ENCODE data around the gene RNF213.
"Not testable (repeated sequence)": the region's sequence is repeated elsewhere in the genome, so short reads cannot be mapped to it uniquely, and the experiment has no call there.

The RNF213 gene

DNA sequence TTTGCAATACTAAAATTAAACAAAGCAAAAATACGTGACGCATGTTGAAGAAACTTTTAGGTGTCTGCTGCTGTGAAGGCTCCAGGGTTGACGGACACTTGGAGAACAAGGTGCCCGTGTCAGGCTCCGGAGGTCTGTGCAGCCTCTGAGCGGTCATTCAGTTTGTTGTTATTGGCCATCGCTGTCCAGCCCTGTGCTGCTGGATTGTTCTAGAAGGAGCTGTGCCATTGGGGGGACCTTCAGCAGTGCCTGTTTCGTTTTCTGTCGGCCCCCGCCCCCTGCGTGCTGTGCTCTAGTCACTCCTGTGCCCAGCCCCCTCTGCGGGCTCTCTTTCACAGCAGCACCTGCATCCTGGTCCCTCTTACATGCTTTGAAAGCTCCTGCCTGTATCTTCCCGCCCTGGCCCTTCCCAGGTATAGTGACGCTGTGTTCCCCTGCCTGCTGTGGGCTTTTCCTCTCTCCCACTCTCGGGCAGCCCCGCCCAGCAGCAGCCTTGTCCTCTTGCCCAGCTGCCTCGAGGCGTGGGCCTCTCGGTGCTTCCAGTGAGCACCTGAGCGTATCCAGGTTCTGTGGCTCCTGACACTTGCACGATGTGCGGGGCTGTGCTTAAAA, 50.7 kb downstream of the RNF213 start:
- peaks cover 24% of the 10 kb centered on the region for H3K36me3 ChIP-seq (replicated peaks)
- in situ Hi-C loops (cut with MboI; ENCODE audit: low sequenced_read_pairs), result no loop called here

DNA sequence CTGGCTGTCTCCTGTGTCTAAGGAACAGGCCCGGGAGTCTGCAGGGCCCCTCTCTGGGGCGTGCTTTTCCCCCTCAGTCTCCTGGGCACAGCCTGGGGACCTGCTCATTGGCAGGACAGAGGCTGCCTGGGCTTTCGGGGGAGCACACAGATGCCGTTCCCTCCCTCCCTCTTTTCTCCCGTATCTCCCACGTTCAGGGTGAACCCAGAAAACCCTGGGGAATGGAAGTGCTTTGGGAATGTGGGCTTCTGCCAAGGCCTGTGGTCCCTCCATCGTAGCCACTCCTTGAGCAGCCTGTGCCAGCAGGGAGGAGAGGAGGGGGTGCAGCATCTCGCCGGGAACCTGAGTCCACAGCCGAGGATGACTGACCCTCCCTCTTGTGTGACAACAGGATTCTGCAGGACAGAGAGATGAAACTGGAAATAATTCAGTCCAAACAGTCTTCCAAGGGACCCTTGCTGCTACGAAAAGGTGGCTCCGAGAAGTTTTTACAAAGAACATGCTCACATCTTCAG, 52.0 kb downstream of the RNF213 start:
- DNase-seq (ENCODE audit: low spot score in 2 of 2), result no peak
- no peaks in the 10 kb centered on the region for H3K9me3 ChIP-seq
- no peaks in the 10 kb centered on the region for H3K27me3 ChIP-seq (ENCODE audit: low read depth)
- no peak overlapping the region for H3K4me3 ChIP-seq
- H3K4me1 ChIP-seq, result no peaks in the 10 kb centered on the region
- peaks cover 19% of the 10 kb centered on the region for H3K36me3 ChIP-seq (replicated peaks)
- in situ Hi-C loops (cut with MboI; ENCODE audit: low sequenced_read_pairs), result no loop called here

More for the DNA sequence above, 50.7 kb downstream of the RNF213 start:
- no peak for DNase-seq (ENCODE audit: low spot score in 2 of 2)
- Histone ChIP-seq H3K9me3 (no peaks in the 10 kb centered on the region), H3K4me3 (no peak overlapping the region), H3K27me3 (ENCODE audit: low read depth) (no peaks in the 10 kb centered on the region), H3K4me1 (no peaks in the 10 kb centered on the region)

- DNase-seq (ENCODE audit: low spot score in 2 of 2), result no peak
- in situ Hi-C loops (cut with MboI; ENCODE audit: low sequenced_read_pairs), result no loop called here
- Histone ChIP-seq H3K4me1 (no peaks in the 10 kb centered on the region), H3K9me3 (no peaks in the 10 kb centered on the region), H3K27me3 (ENCODE audit: low read depth) (no peaks in the 10 kb centered on the region), H3K36me3 (replicated peaks) (peaks cover 19% of the 10 kb centered on the region), H3K4me3 (no peak overlapping the region)
Observed at GRCh38 chr17:80313160-80313829, 52.6 kb downstream of the RNF213 start.

DNA sequence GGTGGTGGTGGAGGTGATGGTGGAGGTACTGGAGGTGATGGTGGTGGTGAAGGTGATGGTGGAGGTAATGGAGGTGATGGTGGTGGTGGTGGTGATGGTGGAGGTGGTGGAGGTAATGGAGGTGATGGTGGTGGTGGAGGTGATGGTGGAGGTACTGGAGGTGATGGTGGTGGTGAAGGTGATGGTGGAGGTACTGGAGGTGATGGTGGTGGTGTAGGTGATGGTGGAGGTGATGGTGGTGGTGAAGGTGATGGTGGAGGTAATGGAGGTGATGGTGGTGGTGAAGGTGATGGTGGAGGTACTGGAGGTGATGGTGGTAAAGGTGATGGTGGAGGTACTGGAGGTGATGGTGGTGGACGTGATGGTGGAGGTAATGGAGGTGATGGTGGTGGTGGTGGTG, 53.3 kb downstream of the RNF213 start:
- in situ Hi-C loops (cut with MboI; ENCODE audit: low sequenced_read_pairs); H3K9me3 ChIP-seq; H3K4me3 ChIP-seq; DNase-seq (ENCODE audit: low spot score in 2 of 2); H3K27me3 ChIP-seq (ENCODE audit: low read depth); H3K4me1 ChIP-seq: not testable (repeated sequence)
- H3K36me3 ChIP-seq (replicated peaks), result peaks cover 15% of the 10 kb centered on the region

- H3K27me3 ChIP-seq (ENCODE audit: low read depth), result no peaks in the 10 kb centered on the region
- peaks cover 13% of the 10 kb centered on the region for H3K36me3 ChIP-seq (replicated peaks)
- no peak overlapping the region for H3K4me3 ChIP-seq
- in situ Hi-C loops (cut with MboI; ENCODE audit: low sequenced_read_pairs), result no loop called here
- no peak for DNase-seq (ENCODE audit: low spot score in 2 of 2)
- no peaks in the 10 kb centered on the region for H3K4me1 ChIP-seq
- no peaks in the 10 kb centered on the region for H3K9me3 ChIP-seq
Observed at GRCh38 chr17:80315517-80316182, 55.0 kb downstream of the RNF213 start.

GRCh38 chr17:80316431-80316830, 55.8 kb downstream of the RNF213 start:
- in situ Hi-C loops (cut with MboI; ENCODE audit: low sequenced_read_pairs), result no loop called here
- Histone ChIP-seq H3K4me3 (no peak overlapping the region), H3K36me3 (replicated peaks) (peaks cover 13% of the 10 kb centered on the region), H3K4me1 (no peaks in the 10 kb centered on the region), H3K27me3 (ENCODE audit: low read depth) (no peaks in the 10 kb centered on the region), H3K9me3 (no peaks in the 10 kb centered on the region)
- DNase-seq (ENCODE audit: low spot score in 2 of 2), result no peak

GRCh38 chr17:80316927-80317705, 56.5 kb downstream of the RNF213 start:
- H3K9me3 ChIP-seq, result no peaks in the 10 kb centered on the region
- H3K4me1 ChIP-seq, result no peaks in the 10 kb centered on the region
- peaks cover 13% of the 10 kb centered on the region for H3K36me3 ChIP-seq (replicated peaks)
- no peak overlapping the region for H3K4me3 ChIP-seq
- in situ Hi-C loops (cut with MboI; ENCODE audit: low sequenced_read_pairs), result no loop called here
- no peaks in the 10 kb centered on the region for H3K27me3 ChIP-seq (ENCODE audit: low read depth)
- DNase-seq (ENCODE audit: low spot score in 2 of 2), result no peak

DNA sequence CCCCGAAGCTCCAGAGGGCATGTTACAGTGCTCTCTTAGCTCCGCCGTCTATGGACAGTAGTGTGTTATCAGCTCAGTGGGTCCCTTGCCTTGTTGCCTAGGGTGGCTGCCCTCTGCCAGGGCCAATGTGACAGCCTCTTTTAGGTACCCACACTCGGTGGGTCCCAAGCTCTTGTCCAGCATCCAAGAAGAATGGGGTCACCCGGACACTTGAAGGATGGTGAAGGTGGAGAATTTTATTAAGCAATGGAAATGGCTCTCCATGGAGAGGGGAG, 57.0 kb downstream of the RNF213 start:
- no peaks in the 10 kb centered on the region for H3K27me3 ChIP-seq (ENCODE audit: low read depth)
- DNase-seq (ENCODE audit: low spot score in 2 of 2), result no peak
- peaks cover 13% of the 10 kb centered on the region for H3K36me3 ChIP-seq (replicated peaks)
- no peaks in the 10 kb centered on the region for H3K9me3 ChIP-seq
- H3K4me3 ChIP-seq, result no peak overlapping the region
- in situ Hi-C loops (cut with MboI; ENCODE audit: low sequenced_read_pairs), result no loop called here
- no peaks in the 10 kb centered on the region for H3K4me1 ChIP-seq

- peaks cover 8% of the 10 kb centered on the region for H3K36me3 ChIP-seq (replicated peaks)
- H3K27me3 ChIP-seq (ENCODE audit: low read depth), result no peaks in the 10 kb centered on the region
- H3K4me3 ChIP-seq, result no peak overlapping the region
- no peaks in the 10 kb centered on the region for H3K4me1 ChIP-seq
- DNase-seq (ENCODE audit: low spot score in 2 of 2), result no peak
- in situ Hi-C loops (cut with MboI; ENCODE audit: low sequenced_read_pairs), result no loop called here
- H3K9me3 ChIP-seq, result no peaks in the 10 kb centered on the region
Observed at GRCh38 chr17:80318166-80318565, 57.5 kb downstream of the RNF213 start.

DNA sequence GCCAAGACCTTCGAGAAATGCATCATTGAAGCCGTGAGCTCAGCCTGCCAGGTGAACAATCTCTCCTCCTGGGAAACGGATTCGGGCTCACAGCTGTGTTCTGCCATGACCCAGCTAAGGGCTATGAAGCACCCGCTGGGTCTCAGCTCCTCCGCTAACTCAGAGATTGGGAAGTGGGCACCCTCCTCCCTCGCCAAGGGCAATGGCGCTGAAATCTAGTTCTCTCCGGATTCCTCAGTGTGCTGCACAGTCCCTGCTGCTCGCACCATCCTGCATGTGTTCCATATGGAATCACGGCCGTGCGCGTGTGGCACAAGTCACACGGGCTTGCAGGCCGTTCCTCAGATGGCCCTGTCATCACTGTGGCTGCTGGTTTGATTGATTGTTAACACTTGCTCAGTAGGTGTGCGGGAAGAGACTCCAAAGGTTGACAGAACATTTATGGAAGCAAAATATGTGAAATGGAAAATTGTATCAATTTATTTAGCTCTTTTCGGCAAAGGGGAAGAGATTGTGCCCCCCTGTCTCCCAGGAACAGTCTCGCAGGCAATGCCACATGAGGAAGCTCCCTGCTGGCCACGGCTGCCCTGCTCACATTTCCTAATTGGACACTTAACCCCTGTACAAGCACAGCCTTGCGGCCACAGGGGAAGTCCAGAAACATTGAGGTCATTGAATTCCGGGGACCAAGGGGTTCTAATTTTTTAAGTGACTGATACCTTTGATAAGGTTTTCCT, 58.8 kb downstream of the RNF213 start:
- Histone ChIP-seq H3K4me3 (no peak overlapping the region), H3K36me3 (replicated peaks) (peaks cover 7% of the 10 kb centered on the region), H3K27me3 (ENCODE audit: low read depth) (no peaks in the 10 kb centered on the region), H3K9me3 (no peaks in the 10 kb centered on the region), H3K4me1 (no peaks in the 10 kb centered on the region)
- in situ Hi-C loops (cut with MboI; ENCODE audit: low sequenced_read_pairs), result no loop called here
- no peak for DNase-seq (ENCODE audit: low spot score in 2 of 2)

DNA sequence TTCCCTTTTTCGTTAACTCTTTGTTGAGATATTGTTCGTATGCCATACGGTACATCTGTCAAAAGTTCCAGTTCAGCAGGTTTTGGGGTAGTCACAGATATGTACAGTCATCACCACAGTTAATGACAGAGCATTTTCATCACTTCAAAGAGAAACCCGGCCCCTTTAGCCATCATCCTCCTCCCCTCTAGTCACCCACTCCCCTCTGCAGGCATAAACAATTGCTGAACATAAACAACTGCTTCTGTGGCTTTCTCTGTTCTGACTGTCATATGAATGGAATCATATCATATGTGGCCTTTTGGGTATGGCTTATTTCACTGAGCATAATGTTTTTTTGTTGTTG, 59.3 kb downstream of the RNF213 start:
- in situ Hi-C loops (cut with MboI; ENCODE audit: low sequenced_read_pairs), result no loop called here
- peaks cover 7% of the 10 kb centered on the region for H3K36me3 ChIP-seq (replicated peaks)

DNA sequence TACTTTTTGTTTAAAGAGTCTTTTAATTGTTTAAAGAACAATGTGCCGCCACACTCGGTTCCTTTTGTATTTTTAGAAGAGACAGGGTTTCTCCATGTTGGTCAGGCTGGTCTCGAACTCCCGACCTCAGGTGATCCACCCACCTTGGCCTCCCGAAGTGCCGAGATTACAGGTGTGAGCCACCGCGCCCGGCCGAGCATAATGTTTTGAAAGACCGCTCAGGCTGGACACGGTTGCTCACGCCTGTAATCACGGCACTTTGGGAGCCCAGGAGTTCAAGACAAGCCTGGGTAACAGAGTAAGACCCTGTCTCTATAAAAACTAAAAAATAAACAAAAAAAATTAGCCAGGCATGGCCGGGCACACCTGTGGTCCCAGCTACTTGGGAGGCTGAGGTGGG, 59.8 kb downstream of the RNF213 start:
- in situ Hi-C loops (cut with MboI; ENCODE audit: low sequenced_read_pairs), result no loop called here
- H3K4me3 ChIP-seq, result no peak overlapping the region
- no peak for DNase-seq (ENCODE audit: low spot score in 2 of 2)
- H3K27me3 ChIP-seq (ENCODE audit: low read depth), result no peaks in the 10 kb centered on the region
- H3K4me1 ChIP-seq, result no peaks in the 10 kb centered on the region
- no peaks in the 10 kb centered on the region for H3K9me3 ChIP-seq
- peaks cover 7% of the 10 kb centered on the region for H3K36me3 ChIP-seq (replicated peaks)

More for the DNA sequence above, 59.3 kb downstream of the RNF213 start:
- no peaks in the 10 kb centered on the region for H3K27me3 ChIP-seq (ENCODE audit: low read depth)
- no peaks in the 10 kb centered on the region for H3K4me1 ChIP-seq
- no peaks in the 10 kb centered on the region for H3K9me3 ChIP-seq
- no peak for DNase-seq (ENCODE audit: low spot score in 2 of 2)
- H3K4me3 ChIP-seq, result no peak overlapping the region

DNA sequence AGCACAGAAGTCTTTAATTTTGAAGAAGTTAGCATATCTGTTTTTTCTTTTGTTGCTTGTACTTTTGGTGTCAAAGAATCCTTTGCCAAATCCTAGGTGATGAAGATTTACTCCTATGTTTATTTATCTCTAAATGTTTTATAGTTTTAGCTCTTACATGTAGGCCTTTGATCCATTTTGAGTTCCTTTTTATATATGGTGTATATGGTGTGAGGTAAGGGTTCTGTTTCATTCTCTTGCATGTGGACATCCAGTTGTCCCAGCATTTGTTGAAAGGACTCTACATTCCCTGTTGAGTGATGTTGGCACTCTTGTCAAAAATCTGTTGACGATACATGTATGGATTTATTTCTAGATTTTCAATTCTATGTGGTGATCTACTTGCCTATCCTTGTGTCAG, 62.2 kb downstream of the RNF213 start:
- Histone ChIP-seq H3K27me3 (ENCODE audit: low read depth) (no peaks in the 10 kb centered on the region), H3K36me3 (replicated peaks) (peaks cover 9% of the 10 kb centered on the region), H3K4me3 (no peak overlapping the region), H3K4me1 (no peaks in the 10 kb centered on the region), H3K9me3 (no peaks in the 10 kb centered on the region)
- no peak for DNase-seq (ENCODE audit: low spot score in 2 of 2)
- in situ Hi-C loops (cut with MboI; ENCODE audit: low sequenced_read_pairs), result no loop called here

Data from HAP-1 (cell line).